ENCODE measurements around the gene TNFSF8. TPM values are rescaled to one million over a fixed set of nuclear protein-coding genes. Genes with fewer than 3 reads are reported as not detected.
A peak's percentile ranks its signal among the peaks of the same experiment; 100 is the strongest.

The TNFSF8 gene
- polyA plus RNA-seq, 1 experiment: not detected

DNA sequence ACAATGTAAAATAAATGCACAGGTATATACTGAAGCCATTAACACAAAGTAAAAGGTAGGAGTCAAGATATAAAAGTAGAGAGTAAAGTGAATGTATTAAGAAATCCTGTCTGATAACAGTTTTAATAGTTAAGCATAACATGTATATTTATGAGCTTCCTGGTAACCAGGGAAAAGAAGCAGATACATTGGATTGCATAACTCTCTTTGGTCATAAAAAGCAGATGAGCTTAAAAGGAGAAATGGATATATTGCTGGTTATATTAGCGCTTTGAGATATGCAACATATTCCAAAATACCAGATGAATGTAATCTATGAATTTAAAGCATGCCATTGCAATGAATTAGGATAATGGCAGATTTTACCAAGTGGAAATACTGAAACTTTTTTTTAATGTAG is 6.2 kb upstream of the TNFSF8 start:
- H3K27me3 ChIP-seq (ENCODE audit: control insufficient read depth, insufficient read depth, low read length): peaks cover 8% of the 10 kb centered on the region
- CTCF ChIA-PET: interaction anchor here (0.6 to 1.9 kb wide), 3 partner anchors 9 to 27 kb away, joined by 3 to 10 read pairs (median 4); no protein-coding TSS in a partner anchor
- no peaks in the 10 kb centered on the region for H3K36me3 ChIP-seq (ENCODE audit: control insufficient read depth, insufficient read depth, low read length)
- TF ChIP-seq CTCF (IDR thresholded peaks at IDR 0.05; ENCODE audit: insufficient read depth, low read depth, low read length): no peak
- peak; percentile 28 for DNase-seq (ENCODE audit: low read depth)
- POLR2A ChIA-PET: no interaction called here
- no peak overlapping the region for H3K4me3 ChIP-seq (ENCODE audit: low read depth, low read length)

DNA sequence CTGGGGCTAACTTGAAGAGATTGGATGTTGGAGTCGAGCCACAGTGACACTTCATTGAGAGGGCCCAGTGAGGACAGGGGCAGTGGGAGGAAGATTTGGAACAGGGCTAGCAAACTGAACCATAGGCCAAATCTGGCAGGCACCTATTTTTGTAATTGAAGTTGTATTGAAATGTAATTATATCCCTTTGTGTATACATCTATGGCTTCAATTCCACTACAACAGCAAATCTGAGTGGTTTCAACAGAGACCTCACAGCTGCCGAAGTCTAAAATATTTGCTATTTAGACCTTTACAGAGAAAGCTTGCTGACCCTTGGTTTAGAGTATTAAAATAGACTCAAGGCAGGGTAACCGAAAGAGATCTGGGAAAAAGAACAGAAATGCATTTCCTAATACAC is 4.7 kb upstream of the TNFSF8 start:
- no peak for DNase-seq (ENCODE audit: low read depth)
- ChIA-PET CTCF (interaction anchor here (0.7 to 1.9 kb wide), 3 partner anchors 21 to 321 kb away, joined by 3 to 10 read pairs (median 3); no protein-coding TSS in a partner anchor), POLR2A (no interaction called here)
- H3K4me3 ChIP-seq (ENCODE audit: low read depth, low read length): no peak overlapping the region
- peaks cover 13% of the 10 kb centered on the region for H3K27me3 ChIP-seq (ENCODE audit: control insufficient read depth, insufficient read depth, low read length)
- no peaks in the 10 kb centered on the region for H3K36me3 ChIP-seq (ENCODE audit: control insufficient read depth, insufficient read depth, low read length)
- no peak for TF ChIP-seq CTCF (IDR thresholded peaks at IDR 0.05; ENCODE audit: insufficient read depth, low read depth, low read length)

GRCh38 chr9:114932502-114932901 is 2.1 kb upstream of the TNFSF8 start:
- Histone ChIP-seq H3K36me3 (ENCODE audit: control insufficient read depth, insufficient read depth, low read length) (no peaks in the 10 kb centered on the region), H3K27me3 (ENCODE audit: control insufficient read depth, insufficient read depth, low read length) (peaks cover 25% of the 10 kb centered on the region), H3K4me3 (ENCODE audit: low read depth, low read length) (no peak overlapping the region)
- DNase-seq (ENCODE audit: low read depth): no peak
- ChIA-PET POLR2A (no interaction called here), CTCF (interaction anchor here (2.2 kb wide), 1 partner anchor 11 kb away, joined by 6 read pairs; no protein-coding TSS in a partner anchor)
- no peak for TF ChIP-seq CTCF (IDR thresholded peaks at IDR 0.05; ENCODE audit: insufficient read depth, low read depth, low read length)

DNA sequence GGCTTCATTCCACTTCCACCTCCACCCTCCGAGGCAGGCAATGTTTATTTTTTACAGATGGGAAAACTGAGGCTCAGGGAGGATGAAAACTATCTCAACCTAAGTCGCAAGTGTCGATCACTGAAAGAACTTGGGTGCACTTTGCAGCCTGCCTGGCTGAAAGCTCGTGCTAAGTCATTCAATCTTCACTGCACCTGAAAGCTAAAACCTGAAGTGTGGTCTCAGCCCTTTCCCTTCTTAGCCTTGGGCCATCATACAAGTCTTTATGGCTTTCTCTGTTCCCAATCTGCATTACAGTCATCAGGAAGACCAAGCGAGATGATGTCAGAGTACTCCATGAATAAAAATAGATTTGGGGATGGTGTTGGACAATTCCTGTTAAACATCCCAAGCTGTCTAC is 1.0 kb upstream of the TNFSF8 start:
- no peaks in the 10 kb centered on the region for H3K36me3 ChIP-seq (ENCODE audit: control insufficient read depth, insufficient read depth, low read length)
- no peak for DNase-seq (ENCODE audit: low read depth)
- TF ChIP-seq CTCF (IDR thresholded peaks at IDR 0.05; ENCODE audit: insufficient read depth, low read depth, low read length): no peak
- ChIA-PET POLR2A (no interaction called here), CTCF (interaction anchor here (2.2 kb wide), 1 partner anchor 9 kb away, joined by 6 read pairs; no protein-coding TSS in a partner anchor)
- H3K27me3 ChIP-seq (ENCODE audit: control insufficient read depth, insufficient read depth, low read length): peaks cover 28% of the 10 kb centered on the region
- no peak overlapping the region for H3K4me3 ChIP-seq (ENCODE audit: low read depth, low read length)

- no peak overlapping the region for H3K4me3 ChIP-seq (ENCODE audit: low read depth, low read length)
- CTCF ChIA-PET: interaction anchor here (1.1 kb wide), 1 partner anchor 9 kb away, joined by 3 read pairs; no protein-coding TSS in a partner anchor
- no peak for DNase-seq (ENCODE audit: low read depth)
- no peak for TF ChIP-seq CTCF (IDR thresholded peaks at IDR 0.05; ENCODE audit: insufficient read depth, low read depth, low read length)
- POLR2A ChIA-PET: no interaction called here
- peaks cover 34% of the 10 kb centered on the region for H3K27me3 ChIP-seq (ENCODE audit: control insufficient read depth, insufficient read depth, low read length)
- H3K36me3 ChIP-seq (ENCODE audit: control insufficient read depth, insufficient read depth, low read length): no peaks in the 10 kb centered on the region
Observed at GRCh38 chr9:114929201-114929600, 1.2 kb downstream of the TNFSF8 start.

Data from BJ (cell line).